HG03175 (cell line): ENCODE results near the gene PIMREG.

Experiments
- ATAC-seq: cut with Tn5 transposase; IDR thresholded peaks from one replicate; pipeline ENCODE4 v1.9.1; 2021; ENCODE audit warnings: mild to moderate bottlenecking, moderate library complexity; ENCODE audit not compliant: unreplicated experiment

PIMREG gene

GRCh38 chr17:6437466-6437865, 6.8 kb upstream of the PIMREG start:
- no peak for ATAC-seq

DNA sequence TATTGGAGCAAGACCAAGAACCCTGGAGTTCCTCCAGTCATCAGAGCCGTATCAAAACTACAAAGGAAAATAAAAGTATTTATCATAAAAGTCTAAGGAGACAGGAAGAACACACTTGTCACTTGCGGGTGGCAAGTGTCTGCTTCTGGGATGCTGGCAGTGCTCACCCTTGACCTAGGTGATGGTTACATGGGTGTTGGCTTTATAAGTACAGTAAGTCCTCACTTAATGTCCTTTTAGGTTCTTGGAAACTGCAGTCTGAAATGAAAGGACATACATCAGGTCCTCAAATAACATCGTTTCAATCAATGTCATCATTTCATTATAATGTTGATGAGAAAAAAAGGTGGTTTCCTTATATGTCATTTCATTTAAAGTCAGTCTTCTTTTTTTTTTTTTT, 6.3 kb upstream of the PIMREG start:
- no peak for ATAC-seq

DNA sequence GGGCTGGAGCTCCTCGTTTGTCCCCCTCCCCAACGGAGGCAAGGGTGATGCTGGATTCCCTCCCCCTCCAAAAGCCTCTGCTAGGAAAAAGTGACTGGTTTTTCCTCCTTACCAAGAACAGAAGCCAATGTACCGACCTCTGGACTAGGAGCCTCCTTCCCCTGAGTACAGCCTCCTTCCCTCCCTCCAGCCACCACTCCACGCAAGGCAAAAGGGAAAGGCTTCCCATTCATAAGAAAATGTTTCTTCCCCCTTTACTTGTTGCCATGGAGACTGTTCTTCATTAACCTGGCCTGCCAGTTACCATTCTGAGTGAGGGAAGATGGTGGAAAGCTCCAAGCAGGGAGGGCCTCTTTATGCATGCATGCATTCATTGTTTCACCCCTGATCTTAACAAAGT, 4.3 kb upstream of the PIMREG start:
- ATAC-seq: no peak

DNA sequence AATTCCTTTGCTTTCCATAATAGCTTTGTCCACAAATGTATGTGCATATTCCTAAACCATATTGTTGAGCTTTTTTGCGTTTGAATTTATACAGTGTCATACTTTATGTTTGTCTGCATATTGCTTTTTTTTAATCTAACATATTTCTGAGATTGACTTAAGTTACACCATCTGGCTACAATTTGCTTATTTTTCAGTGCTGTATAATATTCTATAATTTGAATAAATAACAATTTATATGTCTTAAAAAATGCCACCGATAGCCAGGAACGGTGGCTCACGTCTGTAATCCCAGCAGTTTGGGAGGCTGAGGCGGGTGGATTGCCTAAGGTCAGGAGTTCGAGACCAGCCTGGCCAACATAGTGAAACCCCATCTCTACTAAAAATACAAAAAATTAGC, 1.5 kb upstream of the PIMREG start:
- ATAC-seq: no peak

GRCh38 chr17:6444571-6445335, 498 bp downstream of the PIMREG start:
- no peak for ATAC-seq

DNA sequence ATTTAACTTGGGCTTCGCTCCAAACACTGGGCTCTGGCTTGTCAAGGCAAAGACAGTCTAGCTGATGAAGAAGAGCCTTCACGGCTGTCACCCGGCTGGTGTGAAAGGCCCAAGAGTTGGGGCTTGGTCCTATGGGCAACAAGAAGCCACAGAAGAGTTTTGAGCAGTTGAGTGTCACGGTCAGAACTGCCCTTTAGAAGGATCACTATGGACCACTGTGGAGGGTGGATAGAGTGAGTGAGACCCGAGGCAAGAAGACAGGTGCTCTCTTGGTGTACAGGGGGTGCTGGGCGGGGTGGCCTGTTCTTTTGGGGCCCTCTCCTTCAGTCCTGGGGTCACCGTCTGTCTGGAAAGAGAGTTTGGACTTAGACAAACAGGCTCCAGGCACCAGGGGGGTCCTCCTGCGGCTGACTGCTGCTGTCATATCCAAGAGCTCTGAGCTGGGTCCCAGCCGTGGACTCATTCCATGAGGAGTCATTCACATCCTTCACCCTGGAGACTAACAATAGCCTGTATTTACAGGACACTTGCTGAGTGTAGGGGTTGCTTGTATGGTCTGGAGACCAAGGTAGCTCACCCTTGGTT, 2.4 kb downstream of the PIMREG start:
- ATAC-seq: no peak

- no peak for ATAC-seq
These were observed 4.2 kb downstream of the PIMREG start for GRCh38 chr17:6448473-6448872.

DNA sequence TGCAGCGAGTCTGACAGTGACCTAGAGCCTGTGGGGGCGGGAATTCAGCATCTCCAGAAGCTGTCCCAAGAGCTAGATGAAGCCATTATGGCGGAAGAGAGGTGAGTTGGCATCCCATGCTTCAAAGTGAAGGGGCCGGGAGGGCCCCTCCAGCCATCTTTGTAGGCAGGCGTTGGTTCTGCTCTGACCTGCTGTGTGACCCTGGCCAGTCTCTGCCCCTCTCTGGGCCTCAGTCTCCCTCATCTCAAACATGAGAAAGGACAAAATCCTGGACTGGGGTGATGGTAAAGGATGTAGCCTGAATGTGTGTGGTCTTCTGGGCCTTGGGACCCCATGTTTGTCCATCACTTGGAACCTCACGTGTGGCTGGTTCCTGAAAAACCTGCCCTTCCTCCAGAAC, 5.1 kb downstream of the PIMREG start:
- no peak for ATAC-seq

DNA sequence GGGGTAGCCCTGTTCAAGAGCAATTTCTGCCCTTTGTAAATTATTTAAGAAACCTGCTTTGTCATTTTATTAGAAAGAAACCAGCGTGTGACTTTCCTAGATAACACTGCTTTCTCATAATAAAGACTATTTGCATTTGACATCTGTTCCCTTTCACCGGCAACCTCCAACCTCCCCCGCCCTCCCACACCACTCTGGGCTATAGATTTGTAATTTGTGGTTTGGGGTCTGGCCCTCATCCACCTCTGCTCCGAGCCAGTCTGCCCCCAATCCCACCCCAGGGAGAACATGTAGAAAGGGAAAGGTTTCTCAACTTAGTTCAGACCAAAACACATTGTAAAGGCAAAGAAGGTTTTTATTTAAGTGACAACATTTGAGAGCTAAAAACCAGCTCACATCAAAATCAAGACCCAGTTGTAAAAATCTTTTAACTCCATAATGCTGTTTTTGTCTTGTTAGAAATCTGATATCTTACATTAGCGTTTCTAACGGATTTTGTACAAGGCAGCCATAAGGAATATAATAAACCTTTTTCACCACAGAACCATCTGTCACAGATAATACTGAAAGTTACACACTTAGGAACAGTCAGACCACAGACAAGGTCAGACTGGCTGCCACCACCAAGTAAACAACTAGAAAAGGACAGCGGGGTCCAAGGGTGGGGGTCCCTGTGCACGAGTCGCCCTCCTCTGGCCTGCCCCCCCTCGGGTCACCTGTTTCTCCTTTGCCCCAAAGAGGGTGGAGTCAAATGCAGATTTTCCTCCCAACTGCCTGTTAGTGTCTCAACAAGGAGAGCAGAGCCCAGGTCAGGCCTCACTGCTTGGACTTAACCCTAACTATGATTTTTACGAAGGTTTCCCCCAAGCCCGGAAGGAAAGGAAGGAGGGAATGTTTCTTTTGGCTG, 6.9 kb downstream of the PIMREG start:
- ATAC-seq: no peak

- ATAC-seq: no peak
These were observed 8.4 kb downstream of the PIMREG start for GRCh38 chr17:6452471-6453266.

DNA sequence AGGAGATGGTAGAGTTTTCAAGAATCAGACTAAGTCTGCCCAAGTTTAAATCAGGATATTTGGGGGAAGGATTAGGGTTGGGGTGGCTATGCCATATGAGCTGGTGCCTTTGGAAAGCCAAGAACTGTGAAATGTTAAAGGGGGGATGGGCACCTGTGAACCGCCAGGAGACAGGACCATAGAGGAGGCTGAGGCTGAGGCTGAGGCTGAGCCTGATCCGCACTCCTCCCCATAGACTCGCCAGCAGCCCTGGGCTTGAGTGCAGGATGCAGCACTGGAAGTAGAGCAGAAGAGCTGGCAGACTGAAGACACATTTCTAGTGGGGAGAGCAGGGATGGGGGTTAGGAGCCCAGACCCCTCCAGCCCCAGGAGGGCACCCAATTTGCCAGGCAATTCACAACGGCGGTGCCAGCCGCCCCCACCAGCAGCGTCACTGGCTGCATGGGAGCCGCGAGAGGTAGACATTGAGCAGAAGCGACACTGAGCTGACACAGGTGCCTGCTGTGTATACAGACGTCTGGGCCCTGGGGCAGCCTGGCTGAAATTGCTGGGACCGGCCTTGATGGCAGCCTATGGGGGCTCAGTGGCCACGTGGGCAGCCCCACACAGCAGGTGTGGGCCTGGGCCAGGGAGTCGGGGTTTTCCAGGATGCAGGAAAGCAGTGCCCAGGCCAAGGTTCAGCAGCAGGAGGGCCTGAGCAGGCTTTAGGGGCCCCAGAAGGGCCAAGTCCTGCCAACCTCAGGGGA, 9.2 kb downstream of the PIMREG start:
- ATAC-seq: no peak

DNA sequence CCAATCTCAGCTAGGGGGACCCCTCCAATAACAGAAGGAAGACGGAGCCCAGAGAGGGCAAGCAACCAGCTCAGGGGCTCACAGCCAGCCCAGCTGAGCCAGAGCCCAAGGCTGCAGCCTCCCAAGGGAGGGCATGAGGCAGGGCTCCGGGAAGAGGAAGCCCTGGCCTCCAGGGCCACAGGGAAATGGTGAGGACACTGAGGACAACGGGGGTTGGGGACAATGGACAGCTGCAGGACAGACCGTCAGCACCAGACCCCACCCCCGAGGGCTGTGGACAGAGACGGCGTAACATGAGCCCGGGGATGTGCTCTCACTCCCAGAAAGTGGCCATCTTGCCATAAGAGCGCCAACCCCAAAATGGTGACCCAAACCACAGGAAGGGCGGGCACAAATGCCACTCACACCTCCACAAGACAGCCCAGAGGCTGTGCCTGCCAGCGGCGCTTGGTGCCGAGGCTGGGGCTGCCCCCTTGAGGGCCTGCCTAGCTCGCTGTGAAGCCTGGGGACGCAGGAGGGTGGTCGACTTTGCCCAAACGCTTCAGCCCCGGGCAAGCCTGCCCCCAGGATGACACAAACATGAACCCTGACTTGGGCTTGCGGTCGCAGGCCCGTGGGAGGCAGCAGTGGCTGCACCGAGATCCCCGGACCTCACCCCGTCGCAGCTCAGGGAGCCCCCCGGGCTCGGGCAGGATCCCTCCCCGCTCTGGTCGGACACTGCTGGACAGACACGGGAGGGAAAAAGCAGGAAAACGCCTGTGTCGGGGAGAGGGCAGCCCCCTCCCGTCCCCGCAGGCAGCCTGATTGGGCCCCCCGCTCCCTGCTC, 10.5 kb downstream of the PIMREG start:
- ATAC-seq: no peak

- no peak for ATAC-seq
These were observed 11.1 kb downstream of the PIMREG start for GRCh38 chr17:6455321-6455705.

DNA sequence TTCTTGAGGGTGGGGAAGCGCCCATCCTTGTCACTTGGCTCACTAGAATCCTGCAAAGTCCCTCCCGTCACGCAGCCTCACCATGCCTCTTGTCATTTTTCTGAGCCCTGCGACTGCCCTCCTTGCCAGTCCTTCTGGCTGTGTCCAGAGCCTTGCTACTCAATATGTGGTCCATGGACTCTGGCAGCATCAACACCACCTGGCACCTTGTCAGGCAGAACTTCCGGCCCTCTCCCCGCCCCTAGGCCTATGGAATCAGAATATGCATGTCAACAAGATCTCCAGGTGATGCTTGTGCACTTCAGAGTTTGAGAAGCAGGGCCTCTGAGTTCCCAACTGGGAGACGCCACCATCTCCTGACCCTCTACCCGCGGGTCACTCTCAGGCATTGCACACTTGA, 12.1 kb downstream of the PIMREG start:
- ATAC-seq: no peak

DNA sequence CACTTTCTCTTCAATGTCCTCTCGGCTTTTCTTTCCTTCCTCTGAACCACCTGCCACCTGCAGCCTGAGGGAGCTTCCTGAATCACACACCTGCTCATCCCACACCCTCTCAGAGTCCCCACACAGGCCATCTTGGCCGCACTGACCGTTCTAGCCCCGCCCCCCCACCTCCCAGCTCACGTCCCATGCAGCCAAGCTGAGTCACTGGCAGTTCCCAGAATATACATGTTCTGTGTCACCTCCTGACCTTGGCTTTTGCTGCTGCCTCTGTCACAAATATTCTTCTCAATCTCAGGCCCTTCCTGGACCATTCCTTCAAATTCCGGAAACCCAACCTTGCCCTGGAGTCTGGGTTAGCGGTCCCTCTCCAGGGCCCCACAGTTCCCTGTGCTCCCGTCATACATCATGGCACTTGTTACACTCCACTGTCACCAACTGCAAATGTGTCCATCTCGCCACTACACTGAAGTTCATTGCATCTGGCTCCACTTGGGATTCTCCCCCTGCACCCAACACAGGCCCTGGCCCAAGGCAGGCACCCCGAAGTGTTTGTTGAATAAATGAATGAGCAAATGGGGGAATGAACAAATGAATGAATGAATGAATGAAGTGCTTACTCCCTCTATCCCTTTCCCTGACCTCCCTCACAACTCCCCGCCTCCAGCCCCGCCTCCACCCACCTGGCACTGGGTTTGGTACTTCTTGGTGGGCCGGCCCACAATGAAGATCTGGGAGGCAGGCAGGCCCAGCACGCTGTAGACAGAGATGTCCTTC, 12.8 kb downstream of the PIMREG start:
- no peak for ATAC-seq

- no peak for ATAC-seq
These were observed 13.6 kb downstream of the PIMREG start for GRCh38 chr17:6457688-6458459.

DNA sequence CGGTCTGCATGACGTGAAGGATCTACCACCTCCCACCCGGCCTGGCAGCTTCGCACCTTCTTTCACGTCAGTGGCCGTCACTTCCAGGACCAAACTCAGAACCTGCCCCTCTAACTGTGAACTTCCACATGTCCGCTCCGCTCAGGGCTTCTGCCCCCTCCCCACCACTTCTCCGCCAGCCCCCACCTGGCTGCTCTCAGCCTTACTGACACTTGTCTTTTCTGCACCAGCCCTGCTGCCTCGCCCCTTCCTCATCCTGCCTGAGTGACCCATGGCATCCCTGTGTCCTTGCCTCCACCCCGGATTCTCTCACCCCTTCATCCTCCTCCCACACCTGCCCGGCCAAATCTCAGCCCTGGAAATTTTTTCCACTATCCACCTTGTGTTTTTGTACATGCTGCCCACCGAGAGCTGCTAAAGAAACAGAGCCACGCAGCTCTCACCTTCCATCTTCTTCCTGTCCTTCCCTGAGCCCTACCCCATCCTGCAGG, 14.2 kb downstream of the PIMREG start:
- ATAC-seq: no peak
